Keratinocyte (primary cell): ENCODE results near the gene TAGLN. TPM values are rescaled to one million over a fixed set of nuclear protein-coding genes. Genes with fewer than 3 reads are reported as not detected.

Experiments
- DNase-seq: peaks from one replicate; pipeline ENCODE4 v3.0.0-alpha.2; 2011; ENCODE audit warnings: low read depth, missing footprints, low spot score
- FAIRE-seq: peaks from 2 replicates; lab custom pipeline; 2011; peaks lifted over from hg19 to GRCh38; lab: Jason Lieb, UNC
- H2AFZ ChIP-seq: 2 replicates; pipeline ENCODE4 v1.6.0; 2012; ENCODE audit warnings: low read length, control low read depth, inconsistent platforms; ENCODE audit not compliant: control insufficient read depth
- H3K27ac ChIP-seq: 2 replicates; pipeline ENCODE4 v1.5.1; 2011; ENCODE audit warnings: low read length; ENCODE audit not compliant: control insufficient read depth, insufficient read depth
- H3K27me3 ChIP-seq: 3 replicates; pipeline ENCODE4 v1.6.0; 2011; ENCODE audit warnings: low read length; ENCODE audit not compliant: control insufficient read depth, insufficient read depth; ENCODE audit errors: extremely low read depth
- H3K36me3 ChIP-seq, 2 experiments: 2 replicates in 1 of 2; 3 replicates in 1 of 2; pipeline ENCODE4 v1.5.1; 2011; ENCODE audit warnings: low read length in 2 of 2, mild to moderate bottlenecking in 1 of 2; ENCODE audit not compliant: control insufficient read depth in 2 of 2, insufficient read depth in 2 of 2; ENCODE audit errors: extremely low read depth in 1 of 2
- H3K4me1 ChIP-seq: 3 replicates; pipeline ENCODE4 v1.5.1; 2011; ENCODE audit warnings: low read length; ENCODE audit not compliant: control insufficient read depth, insufficient read depth; ENCODE audit errors: extremely low read depth
- H3K4me2 ChIP-seq: 3 replicates; pipeline ENCODE4 v1.6.0; 2011; ENCODE audit warnings: low read depth, low read length; ENCODE audit not compliant: control insufficient read depth, insufficient read depth; ENCODE audit errors: extremely low read depth
- H3K4me3 ChIP-seq, 3 experiments: fragments of 200-600 bp in 1 of 3; sonication (generic) in 1 of 3; 2 replicates in 2 of 3; 3 replicates in 1 of 3; pipeline ENCODE4 v1.5.1; 2011 to 2016; ENCODE audit warnings: low read length in 3 of 3, mild to moderate bottlenecking in 3 of 3, control low read depth in 2 of 3, inconsistent platforms in 1 of 3, low read depth in 1 of 3, mixed read lengths in 1 of 3, mixed run types in 1 of 3, moderate library complexity in 1 of 3; ENCODE audit not compliant: control insufficient read depth in 2 of 3, insufficient read depth in 2 of 3; ENCODE audit errors: extremely low read depth in 1 of 3
- H3K79me2 ChIP-seq: 2 replicates; pipeline ENCODE4 v1.6.0; 2012; ENCODE audit warnings: low read length; ENCODE audit not compliant: control insufficient read depth, insufficient read depth
- H3K9ac ChIP-seq: 3 replicates; pipeline ENCODE4 v1.6.0; 2011; ENCODE audit warnings: low read length; ENCODE audit not compliant: control insufficient read depth, insufficient read depth; ENCODE audit errors: extremely low read depth
- H3K9me1 ChIP-seq: 3 replicates; pipeline ENCODE4 v1.6.0; 2011; ENCODE audit warnings: low read length; ENCODE audit not compliant: control insufficient read depth, insufficient read depth; ENCODE audit errors: extremely low read depth
- H3K9me3 ChIP-seq: 2 replicates; pipeline ENCODE4 v1.5.1; 2012; ENCODE audit warnings: low read depth, low read length; ENCODE audit not compliant: control insufficient read depth
- H4K20me1 ChIP-seq: 3 replicates; pipeline ENCODE4 v1.6.0; 2011; ENCODE audit warnings: low read length; ENCODE audit not compliant: control insufficient read depth, insufficient read depth; ENCODE audit errors: extremely low read depth
- EZH2 ChIP-seq: IDR thresholded peaks from one replicate; pipeline ENCODE4 v1.6.1; 2012; ENCODE audit warnings: inconsistent platforms, mild to moderate bottlenecking, low read length, moderate library complexity
- dilution Hi-C: fragments of 300-500 bp; cut with MboI; formaldehyde crosslinking; loops from one replicate; pipeline ENCODE4 v1.7.0; 2020; ENCODE audit warnings: low sequenced_read_pairs; ENCODE audit not compliant: extremely low pct_ligation_motif_present
- polyA plus RNA-seq, 5 experiments: library from polyadenylated mRNA; depleted of rRNA in 3 of 5; stranded (reverse) in 3 of 5; stranded (forward) in 1 of 5; unstranded in 1 of 5; fragments of >200 nt; gene quantifications; 1 replicate in 1 of 5; 2 replicates in 3 of 5; 3 replicates in 1 of 5; pipeline versions ENCODE4 v1.2.1 to v1.2.3, GENCODE V29; 2011 to 2012; ENCODE audit warnings: missing spikeins in 2 of 5, low read depth in 1 of 5, low replicate concordance in 1 of 5
- TF ChIP-seq, protein P1 (sequence below), 3 experiments: IDR thresholded peaks in 1 of 3; conservative IDR thresholded peaks in 1 of 3; optimal IDR thresholded peaks in 1 of 3; 2 replicates in 2 of 3; 3 replicates in 1 of 3; pipeline versions ENCODE3 to v1.5.1; 2011; ENCODE audit warnings: low read length in 3 of 3, mild to moderate bottlenecking in 3 of 3, moderate library complexity in 2 of 3, control low read depth in 1 of 3, inconsistent platforms in 1 of 3; ENCODE audit not compliant: insufficient read depth in 2 of 3; ENCODE audit errors: extremely low read depth in 1 of 3

The TAGLN gene
- polyA plus RNA-seq, 1 donor (not counting 4 experiments of a cell fraction or from before 2014, with no cell fraction given): 26.6 TPM

DNA sequence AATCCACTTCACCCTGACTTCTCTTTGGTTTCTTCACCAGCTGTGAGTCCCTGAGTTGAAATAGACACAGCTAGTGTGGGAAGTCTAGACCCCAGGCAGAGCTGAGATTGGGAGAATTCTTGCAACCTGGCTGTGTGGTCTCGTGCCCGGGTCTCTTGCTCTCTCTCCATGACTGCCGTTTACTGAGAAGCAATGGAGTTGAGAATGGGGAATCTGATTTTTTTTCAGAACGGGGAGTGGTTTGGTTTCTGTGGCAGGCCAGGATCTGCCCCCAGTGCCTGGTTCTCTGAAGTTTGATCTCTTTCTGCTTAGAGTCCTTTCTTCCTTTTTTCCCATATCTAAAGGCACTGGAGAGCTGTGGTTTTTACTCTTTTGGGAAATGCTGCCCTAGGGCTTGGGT is 19.1 kb upstream of the TAGLN start:
- Histone ChIP-seq H3K9me1 (no peaks in the 10 kb centered on the region), H4K20me1 (no peaks in the 10 kb centered on the region), H3K79me2 (no peaks in the 10 kb centered on the region), H3K4me2 (peak overlapping the region; percentile 97), H3K27ac (no peak overlapping the region), H3K9me3 (no peaks in the 10 kb centered on the region), H3K27me3 (no peaks in the 10 kb centered on the region), H3K36me3 (peaks cover 2 to 12% of the 10 kb centered on the region in 2 experiments), H2AFZ (no peak overlapping the region), H3K4me3 (peak overlapping the region in 2 of 3 experiments; percentile 67 to 81), H3K9ac (peak overlapping the region; percentile 79), H3K4me1 (peaks cover 19% of the 10 kb centered on the region)
- dilution Hi-C loops: no loop called here
- TF ChIP-seq, protein P1, sequence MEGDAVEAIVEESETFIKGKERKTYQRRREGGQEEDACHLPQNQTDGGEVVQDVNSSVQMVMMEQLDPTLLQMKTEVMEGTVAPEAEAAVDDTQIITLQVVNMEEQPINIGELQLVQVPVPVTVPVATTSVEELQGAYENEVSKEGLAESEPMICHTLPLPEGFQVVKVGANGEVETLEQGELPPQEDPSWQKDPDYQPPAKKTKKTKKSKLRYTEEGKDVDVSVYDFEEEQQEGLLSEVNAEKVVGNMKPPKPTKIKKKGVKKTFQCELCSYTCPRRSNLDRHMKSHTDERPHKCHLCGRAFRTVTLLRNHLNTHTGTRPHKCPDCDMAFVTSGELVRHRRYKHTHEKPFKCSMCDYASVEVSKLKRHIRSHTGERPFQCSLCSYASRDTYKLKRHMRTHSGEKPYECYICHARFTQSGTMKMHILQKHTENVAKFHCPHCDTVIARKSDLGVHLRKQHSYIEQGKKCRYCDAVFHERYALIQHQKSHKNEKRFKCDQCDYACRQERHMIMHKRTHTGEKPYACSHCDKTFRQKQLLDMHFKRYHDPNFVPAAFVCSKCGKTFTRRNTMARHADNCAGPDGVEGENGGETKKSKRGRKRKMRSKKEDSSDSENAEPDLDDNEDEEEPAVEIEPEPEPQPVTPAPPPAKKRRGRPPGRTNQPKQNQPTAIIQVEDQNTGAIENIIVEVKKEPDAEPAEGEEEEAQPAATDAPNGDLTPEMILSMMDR (optimal IDR thresholded peaks at IDR 0.05 in 1 of 3, IDR thresholded peaks at IDR 0.05 in 1 of 3, conservative IDR thresholded peaks at IDR 0.05 in 1 of 3; ENCODE audit: extremely low read depth in 1 of 3, insufficient read depth in 2 of 3, low read length in 3 of 3): no peak
- FAIRE-seq (no peak), DNase-seq (no peak)

DNA sequence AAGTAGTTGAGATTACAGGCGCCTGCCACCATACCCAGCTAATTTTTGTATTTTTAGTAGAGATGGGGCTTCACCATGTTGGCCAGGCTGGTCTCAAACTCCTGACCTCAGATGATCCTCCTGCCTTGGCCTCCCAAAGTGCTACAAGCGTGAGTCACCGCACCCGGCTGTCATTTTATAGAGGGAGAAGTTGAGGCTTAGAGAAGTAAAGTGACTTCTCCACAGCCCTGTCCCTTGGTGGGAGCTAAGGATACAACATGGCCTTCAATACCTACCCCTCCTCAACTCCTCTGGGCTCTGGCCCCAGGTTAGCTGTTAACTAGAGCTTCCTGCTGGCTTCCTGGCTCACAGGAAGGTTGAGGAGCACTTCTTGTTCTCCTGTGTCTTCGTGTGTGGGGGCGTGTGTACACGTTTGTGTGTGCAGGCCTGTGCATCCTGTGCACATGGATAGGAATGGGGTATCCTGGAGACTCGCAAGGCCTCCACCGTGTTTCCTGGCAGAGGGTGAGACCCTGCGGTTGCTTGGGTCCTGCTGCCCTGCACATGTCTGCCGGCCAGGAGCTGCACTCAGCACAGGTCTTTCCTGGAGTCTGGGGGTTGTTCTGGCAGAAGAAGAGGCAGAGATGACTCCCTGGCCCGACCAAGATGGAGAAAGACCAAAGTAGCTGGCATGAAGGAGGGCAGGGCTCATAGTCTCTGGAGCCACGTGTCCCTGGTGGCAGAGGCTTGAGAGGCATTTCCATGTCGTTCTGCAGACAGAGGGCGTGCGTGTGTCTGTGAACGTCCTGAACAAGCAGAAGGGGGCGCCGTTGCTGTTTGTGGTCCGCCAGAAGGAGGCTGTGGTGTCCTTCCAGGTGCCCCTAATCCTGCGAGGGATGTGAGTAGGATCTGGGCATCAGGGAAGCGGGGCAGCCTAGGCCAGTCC is 18.2 kb upstream of the TAGLN start:
- no peaks in the 10 kb centered on the region for H3K9me3 ChIP-seq
- DNase-seq: peak; percentile 32
- H3K36me3 ChIP-seq: peaks cover 2 to 13% of the 10 kb centered on the region in 2 experiments
- no peak overlapping the region for H2AFZ ChIP-seq
- dilution Hi-C loops: no loop called here
- no peaks in the 10 kb centered on the region for H4K20me1 ChIP-seq
- H3K4me1 ChIP-seq: peaks cover 19% of the 10 kb centered on the region
- TF ChIP-seq, protein P1 (optimal IDR thresholded peaks at IDR 0.05 in 1 of 3, IDR thresholded peaks at IDR 0.05 in 1 of 3, conservative IDR thresholded peaks at IDR 0.05 in 1 of 3; ENCODE audit: extremely low read depth in 1 of 3, insufficient read depth in 2 of 3, low read length in 3 of 3): peak; percentile 67 to 88 (median 86)
- TF ChIP-seq EZH2: no peak
- no peak overlapping the region for H3K4me2 ChIP-seq
- no peaks in the 10 kb centered on the region for H3K27me3 ChIP-seq
- H3K27ac ChIP-seq: no peak overlapping the region
- H3K9me1 ChIP-seq: no peaks in the 10 kb centered on the region
- H3K4me3 ChIP-seq: no peak overlapping the region
- no peak overlapping the region for H3K9ac ChIP-seq
- no peaks in the 10 kb centered on the region for H3K79me2 ChIP-seq
- no peak for FAIRE-seq
